Measurements from ENCODE around the gene INPP4A. TPM values are rescaled to one million over a fixed set of nuclear protein-coding genes. Genes with fewer than 3 reads are reported as not detected.

The INPP4A gene
- total and polyA plus RNA-seq, 5 donors = 5.1 to 18.1 (median 15.8) TPM

GRCh38 chr2:98463081-98463481 lies 18.4 kb downstream of the INPP4A start:
- Histone ChIP-seq H3K9me3 (ENCODE audit: control insufficient read depth, low read length) (no peaks in the 10 kb centered on the region), H3K27me3 (ENCODE audit: control insufficient read depth, insufficient read depth) (no peaks in the 10 kb centered on the region), H3K4me1 (ENCODE audit: control insufficient read depth, insufficient read depth, low read length) (peaks cover 18% of the 10 kb centered on the region), H3K4me3 (ENCODE audit: low read length) (no peak overlapping the region), H3K27ac (ENCODE audit: low read length) (no peak overlapping the region)
- DNase-seq (no peak), ATAC-seq (no peak)
- intact Hi-C loops (cut with DNase I) = no loop called here
- WGBS = 98% methylated on average over 11 of the region's 11 CpGs

- H3K4me3 ChIP-seq (ENCODE audit: low read length) = no peak overlapping the region
- WGBS = 87% methylated on average over 10 of the region's 10 CpGs
- intact Hi-C loops (cut with DNase I) = no loop called here
- DNase-seq (no peak), ATAC-seq (no peak)
- peak overlapping the region; percentile 34 for H3K27ac ChIP-seq (ENCODE audit: low read length)
- no peaks in the 10 kb centered on the region for H3K27me3 ChIP-seq (ENCODE audit: control insufficient read depth, insufficient read depth)
- H3K9me3 ChIP-seq (ENCODE audit: control insufficient read depth, low read length) = no peaks in the 10 kb centered on the region
- peaks cover 18% of the 10 kb centered on the region for H3K4me1 ChIP-seq (ENCODE audit: control insufficient read depth, insufficient read depth, low read length)
These were observed 18.9 kb downstream of the INPP4A start for GRCh38 chr2:98463551-98463971.

GRCh38 chr2:98463988-98464771 lies 19.5 kb downstream of the INPP4A start:
- Histone ChIP-seq H3K27me3 (ENCODE audit: control insufficient read depth, insufficient read depth) (no peaks in the 10 kb centered on the region), H3K27ac (ENCODE audit: low read length) (peak overlapping the region; percentile 59), H3K4me1 (ENCODE audit: control insufficient read depth, insufficient read depth, low read length) (peaks cover 18% of the 10 kb centered on the region), H3K4me3 (ENCODE audit: low read length) (no peak overlapping the region), H3K9me3 (ENCODE audit: control insufficient read depth, low read length) (no peaks in the 10 kb centered on the region)
- 75% methylated on average over 10 of the region's 10 CpGs for WGBS
- intact Hi-C loops (cut with DNase I) = no loop called here
- no peak for DNase-seq
- ATAC-seq = no peak

GRCh38 chr2:98464772-98465310 lies 20.2 kb downstream of the INPP4A start:
- Histone ChIP-seq H3K4me3 (ENCODE audit: low read length) (no peak overlapping the region), H3K27me3 (ENCODE audit: control insufficient read depth, insufficient read depth) (no peaks in the 10 kb centered on the region), H3K4me1 (ENCODE audit: control insufficient read depth, insufficient read depth, low read length) (peaks cover 16% of the 10 kb centered on the region), H3K27ac (ENCODE audit: low read length) (peak overlapping the region; percentile 59), H3K9me3 (ENCODE audit: control insufficient read depth, low read length) (no peaks in the 10 kb centered on the region)
- DNase-seq = no peak
- ATAC-seq = peak; percentile 28 to 43
- intact Hi-C loops (cut with DNase I) = no loop called here
- 69% methylated on average over 12 of the region's 12 CpGs for whole genome bisulfite sequencing

- DNase-seq (peak; percentile 79 to 92 (median 92)), ATAC-seq (peak; percentile 85 to 88)
- Histone ChIP-seq H3K4me3 (ENCODE audit: low read length) (no peak overlapping the region), H3K9me3 (ENCODE audit: control insufficient read depth, low read length) (no peaks in the 10 kb centered on the region), H3K4me1 (ENCODE audit: control insufficient read depth, insufficient read depth, low read length) (peaks cover 16% of the 10 kb centered on the region), H3K27me3 (ENCODE audit: control insufficient read depth, insufficient read depth) (no peaks in the 10 kb centered on the region), H3K27ac (ENCODE audit: low read length) (peak overlapping the region; percentile 71)
- intact Hi-C loops (cut with DNase I) = no loop called here
- WGBS = 47% methylated on average over 11 of the region's 11 CpGs
These were observed 21.0 kb downstream of the INPP4A start for GRCh38 chr2:98465456-98466226.

- ATAC-seq (no peak), DNase-seq (no peak)
- no peaks in the 10 kb centered on the region for H3K9me3 ChIP-seq (ENCODE audit: control insufficient read depth, low read length)
- intact Hi-C loops (cut with DNase I) = no loop called here
- H3K27ac ChIP-seq (ENCODE audit: low read length) = no peak overlapping the region
- peaks cover 15% of the 10 kb centered on the region for H3K4me1 ChIP-seq (ENCODE audit: control insufficient read depth, insufficient read depth, low read length)
- H3K27me3 ChIP-seq (ENCODE audit: control insufficient read depth, insufficient read depth) = no peaks in the 10 kb centered on the region
- 84% methylated on average over 11 of the region's 11 CpGs for WGBS
- H3K4me3 ChIP-seq (ENCODE audit: low read length) = no peak overlapping the region
These were observed 22.5 kb downstream of the INPP4A start for GRCh38 chr2:98467082-98467536.

- intact Hi-C loops (cut with DNase I) = no loop called here
- Histone ChIP-seq H3K27me3 (ENCODE audit: control insufficient read depth, insufficient read depth) (no peaks in the 10 kb centered on the region), H3K9me3 (ENCODE audit: control insufficient read depth, low read length) (no peaks in the 10 kb centered on the region), H3K4me3 (ENCODE audit: low read length) (no peak overlapping the region), H3K4me1 (ENCODE audit: control insufficient read depth, insufficient read depth, low read length) (peaks cover 16% of the 10 kb centered on the region), H3K27ac (ENCODE audit: low read length) (no peak overlapping the region)
- 90% methylated on average over 3 of the region's 3 CpGs for WGBS
- DNase-seq = no peak
- ATAC-seq = no peak
These were observed 23.0 kb downstream of the INPP4A start for GRCh38 chr2:98467652-98468051.

GRCh38 chr2:98468621-98469236 lies 24.1 kb downstream of the INPP4A start:
- DNase-seq (no peak), ATAC-seq (no peak)
- no peaks in the 10 kb centered on the region for H3K27me3 ChIP-seq (ENCODE audit: control insufficient read depth, insufficient read depth)
- no peak overlapping the region for H3K27ac ChIP-seq (ENCODE audit: low read length)
- peaks cover 14% of the 10 kb centered on the region for H3K4me1 ChIP-seq (ENCODE audit: control insufficient read depth, insufficient read depth, low read length)
- 90% methylated on average over 5 of the region's 5 CpGs for WGBS
- no peaks in the 10 kb centered on the region for H3K9me3 ChIP-seq (ENCODE audit: control insufficient read depth, low read length)
- no peak overlapping the region for H3K4me3 ChIP-seq (ENCODE audit: low read length)
- intact Hi-C loops (cut with DNase I) = no loop called here

- ATAC-seq = no peak
- intact Hi-C loops (cut with DNase I) = no loop called here
- H3K27ac ChIP-seq (ENCODE audit: low read length) = no peak overlapping the region
- peaks cover 11% of the 10 kb centered on the region for H3K4me1 ChIP-seq (ENCODE audit: control insufficient read depth, insufficient read depth, low read length)
- WGBS = 95% methylated on average over 11 of the region's 11 CpGs
- H3K9me3 ChIP-seq (ENCODE audit: control insufficient read depth, low read length) = no peaks in the 10 kb centered on the region
- no peaks in the 10 kb centered on the region for H3K27me3 ChIP-seq (ENCODE audit: control insufficient read depth, insufficient read depth)
- H3K4me3 ChIP-seq (ENCODE audit: low read length) = no peak overlapping the region
- no peak for DNase-seq
These were observed 25.3 kb downstream of the INPP4A start for GRCh38 chr2:98469862-98470544.

GRCh38 chr2:98470851-98471255 lies 26.2 kb downstream of the INPP4A start:
- no peak for DNase-seq
- 96% methylated on average over 7 of the region's 7 CpGs for WGBS
- H3K27ac ChIP-seq (ENCODE audit: low read length) = no peak overlapping the region
- no peak for ATAC-seq
- H3K4me1 ChIP-seq (ENCODE audit: control insufficient read depth, insufficient read depth, low read length) = peaks cover 10% of the 10 kb centered on the region
- intact Hi-C loops (cut with DNase I) = no loop called here
- H3K27me3 ChIP-seq (ENCODE audit: control insufficient read depth, insufficient read depth) = no peaks in the 10 kb centered on the region
- no peak overlapping the region for H3K4me3 ChIP-seq (ENCODE audit: low read length)
- no peaks in the 10 kb centered on the region for H3K9me3 ChIP-seq (ENCODE audit: control insufficient read depth, low read length)

Measured in right cardiac atrium (tissue), 5 donors.